ENCODE results near the gene CKAP4.

DNA sequence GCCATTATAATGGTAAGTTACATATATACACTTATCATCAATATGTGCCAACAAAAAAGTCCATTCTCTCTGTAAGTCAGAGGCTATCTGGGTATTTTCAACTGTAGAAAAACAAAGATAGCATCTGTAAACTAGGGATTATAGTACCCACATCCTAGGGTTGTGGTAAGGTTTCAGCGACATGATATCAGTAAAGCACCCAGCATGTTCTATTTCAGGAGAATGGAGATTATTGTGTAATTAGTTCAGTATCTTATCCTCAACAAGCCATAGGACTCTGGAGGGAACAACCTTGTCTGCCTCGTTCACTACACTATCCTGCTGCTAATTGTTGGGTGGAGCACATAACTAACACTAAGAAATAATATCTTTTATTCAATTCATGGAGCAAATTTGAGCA lies 19.7 kb upstream of the CKAP4 start:
- TF ChIP-seq, protein P1, sequence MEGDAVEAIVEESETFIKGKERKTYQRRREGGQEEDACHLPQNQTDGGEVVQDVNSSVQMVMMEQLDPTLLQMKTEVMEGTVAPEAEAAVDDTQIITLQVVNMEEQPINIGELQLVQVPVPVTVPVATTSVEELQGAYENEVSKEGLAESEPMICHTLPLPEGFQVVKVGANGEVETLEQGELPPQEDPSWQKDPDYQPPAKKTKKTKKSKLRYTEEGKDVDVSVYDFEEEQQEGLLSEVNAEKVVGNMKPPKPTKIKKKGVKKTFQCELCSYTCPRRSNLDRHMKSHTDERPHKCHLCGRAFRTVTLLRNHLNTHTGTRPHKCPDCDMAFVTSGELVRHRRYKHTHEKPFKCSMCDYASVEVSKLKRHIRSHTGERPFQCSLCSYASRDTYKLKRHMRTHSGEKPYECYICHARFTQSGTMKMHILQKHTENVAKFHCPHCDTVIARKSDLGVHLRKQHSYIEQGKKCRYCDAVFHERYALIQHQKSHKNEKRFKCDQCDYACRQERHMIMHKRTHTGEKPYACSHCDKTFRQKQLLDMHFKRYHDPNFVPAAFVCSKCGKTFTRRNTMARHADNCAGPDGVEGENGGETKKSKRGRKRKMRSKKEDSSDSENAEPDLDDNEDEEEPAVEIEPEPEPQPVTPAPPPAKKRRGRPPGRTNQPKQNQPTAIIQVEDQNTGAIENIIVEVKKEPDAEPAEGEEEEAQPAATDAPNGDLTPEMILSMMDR (IDR thresholded peaks at IDR 0.05 in 2 of 3, conservative IDR thresholded peaks at IDR 0.05 in 1 of 3; ENCODE audit: insufficient read depth in 2 of 3, low read depth in 1 of 3, low read length in 3 of 3) = no peak
- TF ChIP-seq, protein P2, sequence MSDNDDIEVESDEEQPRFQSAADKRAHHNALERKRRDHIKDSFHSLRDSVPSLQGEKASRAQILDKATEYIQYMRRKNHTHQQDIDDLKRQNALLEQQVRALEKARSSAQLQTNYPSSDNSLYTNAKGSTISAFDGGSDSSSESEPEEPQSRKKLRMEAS (CRISPR knock-in tag; IDR thresholded peaks at IDR 0.05) = no peak
- peak; percentile 21; the same call in 1 of the 2 replicates for TF ChIP-seq ESRRA (IDR thresholded peaks at IDR 0.05; ENCODE audit: borderline replicate concordance, low read depth)
- TF ChIP-seq HSF4 (CRISPR knock-in tag; IDR thresholded peaks at IDR 0.05; ENCODE audit: borderline replicate concordance) = no peak

Data from K562 (cell line).